HUDEP-2 (cell line): Measurements from ENCODE around the gene OR52B6.

ENCODE experiments used
- DNase-seq, 76 experiments: peaks; one replicate each; lab custom pipeline; 2025; ENCODE audit not compliant: unreplicated experiment in 76 of 76; lab: John Stamatoyannopoulos, UW

The OR52B6 gene

GRCh38 chr11:5593146-5593545 lies 12.5 kb downstream of the OR52B6 start:
- no peak for DNase-seq

GRCh38 chr11:5596607-5597201 lies 16.0 kb downstream of the OR52B6 start, which contains the start of gene TRIM6:
Gene TRIM6, plus strand, starts transcription at chr11:5596637. Its CDS starts 261 bp downstream, at chr11:5596898.
- DNase-seq: peak in 72 of 76 experiments; percentile 10 to 84 (median 56)

DNA sequence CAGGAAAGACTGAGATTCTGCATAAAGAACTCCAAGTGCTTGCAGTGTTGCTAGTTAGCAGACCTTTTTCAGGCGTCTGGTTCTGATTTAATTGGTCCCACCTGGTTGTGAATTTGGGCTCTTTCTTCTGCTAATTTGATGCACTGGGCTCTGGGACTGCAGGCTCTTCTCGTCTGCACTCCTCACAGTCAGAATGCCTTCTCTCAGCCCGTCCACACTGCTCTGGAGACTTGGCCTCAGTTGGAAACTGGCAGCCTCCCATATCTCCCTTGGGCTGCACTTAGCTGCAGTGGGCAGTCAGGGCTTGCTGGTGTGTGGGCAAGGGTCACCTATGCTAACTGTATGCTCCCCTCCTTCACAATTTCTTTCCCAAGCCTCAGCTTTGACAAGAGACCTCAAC lies 17.3 kb downstream of the OR52B6 start:
- DNase-seq: peak in 8 of 76 experiments; percentile 2 to 22 (median 4)

GRCh38 chr11:5600374-5600851 lies 19.7 kb downstream of the OR52B6 start:
- DNase-seq: peak in 72 of 76 experiments; percentile 27 to 86 (median 64)

DNA sequence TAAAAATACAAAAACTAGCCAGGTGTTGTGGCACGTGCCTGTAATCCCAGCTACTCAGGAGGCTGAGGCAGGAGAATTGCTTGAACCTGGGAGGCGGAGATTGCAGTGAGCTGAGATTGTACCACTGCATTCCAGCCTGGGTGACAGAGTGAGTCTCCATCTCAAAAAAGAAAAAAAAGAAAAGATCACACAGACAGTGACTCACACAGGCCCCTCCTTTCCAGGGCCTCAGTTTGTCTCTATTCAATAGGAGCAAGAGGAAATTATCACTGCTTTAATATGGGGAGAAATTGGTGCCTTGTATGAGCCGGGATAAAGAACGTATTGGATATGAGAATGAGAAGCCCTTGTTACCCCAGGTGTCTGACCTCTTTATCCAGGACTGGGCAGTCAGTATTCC lies 22.1 kb downstream of the OR52B6 start:
- DNase-seq: peak in 1 of 76 experiments; percentile 2

- no peak for DNase-seq
These were observed 22.6 kb downstream of the OR52B6 start for GRCh38 chr11:5603326-5603725.

GRCh38 chr11:5604896-5605295 lies 24.2 kb downstream of the OR52B6 start:
- no peak for DNase-seq

DNA sequence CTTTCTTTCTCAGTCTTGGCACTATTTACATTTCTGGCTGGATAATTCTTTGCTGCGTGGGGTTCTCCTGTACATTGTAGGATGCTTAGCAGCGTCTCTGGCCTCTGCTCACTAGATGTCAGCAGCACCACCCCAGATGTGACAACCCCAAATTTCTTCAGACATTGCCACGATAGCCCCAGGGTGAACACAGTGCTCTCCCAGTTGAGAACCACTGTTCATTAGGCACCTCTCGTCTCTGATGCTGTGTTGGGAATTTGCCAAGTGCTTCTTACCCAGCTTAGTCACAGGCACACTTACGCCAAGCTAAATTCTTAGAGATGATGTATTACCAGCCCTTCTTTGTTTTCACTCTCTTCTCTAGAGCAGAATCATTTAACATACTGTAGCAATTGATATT lies 25.2 kb downstream of the OR52B6 start:
- DNase-seq: no peak

DNA sequence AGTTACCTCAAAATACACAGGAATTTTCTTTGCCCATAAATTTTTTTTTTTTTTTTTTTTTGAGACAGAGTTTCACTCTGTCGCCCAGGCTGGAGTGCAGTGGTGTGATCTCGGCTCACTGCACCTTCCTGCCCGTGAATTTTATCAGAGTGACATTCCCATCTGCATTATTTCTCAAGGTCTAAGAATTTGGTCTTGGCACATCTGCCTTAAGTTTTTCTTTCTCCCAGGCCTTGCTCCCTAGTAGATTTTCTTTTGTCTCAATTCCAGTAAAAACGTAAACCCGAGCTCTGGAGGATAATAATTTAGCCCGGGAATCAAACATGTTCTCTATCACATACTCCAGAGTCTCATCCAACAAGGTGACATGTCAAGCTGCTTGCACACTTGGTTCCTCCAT lies 28.1 kb downstream of the OR52B6 start:
- no peak for DNase-seq

GRCh38 chr11:5610446-5610845 lies 29.8 kb downstream of the OR52B6 start:
- no peak for DNase-seq

DNA sequence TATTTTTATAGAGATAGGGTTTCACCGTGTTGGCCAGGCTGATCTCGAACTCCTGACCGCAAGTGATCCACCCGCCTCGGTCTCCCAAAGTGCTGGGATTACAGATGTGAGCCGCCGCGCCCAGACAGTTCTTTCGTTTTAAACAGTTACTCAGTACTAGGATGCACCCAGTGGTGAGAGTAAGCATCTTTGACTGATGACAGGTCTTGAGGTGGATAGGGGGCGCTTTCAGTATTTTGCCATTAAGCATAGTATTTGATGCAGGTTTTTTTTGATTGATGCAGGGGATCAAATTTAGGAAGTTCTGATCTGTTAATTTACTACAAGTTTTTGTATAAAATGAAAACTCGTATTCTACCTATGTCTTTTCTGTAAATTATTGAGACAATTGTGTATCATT lies 30.9 kb downstream of the OR52B6 start:
- peak in 1 of 76 experiments; percentile 3 for DNase-seq

DNA sequence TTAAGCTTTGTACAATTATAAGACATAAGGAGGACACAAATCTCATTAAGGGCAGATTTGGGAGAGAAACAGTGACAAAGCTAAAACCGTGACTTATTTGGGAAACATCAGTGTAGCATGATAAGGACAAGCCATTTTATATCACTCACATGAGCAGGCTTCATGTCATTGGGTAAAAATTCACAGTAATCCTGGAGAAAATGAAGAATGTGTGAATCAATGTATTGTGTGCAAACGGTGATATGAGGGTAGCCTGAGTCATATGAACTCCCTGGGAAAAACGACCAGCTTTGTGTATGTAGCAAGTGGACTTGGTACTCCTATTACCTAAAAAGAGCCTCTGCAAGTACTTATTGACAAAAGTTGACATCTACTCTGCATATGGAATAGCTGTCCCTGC lies 38.1 kb downstream of the OR52B6 start:
- DNase-seq: no peak

DNA sequence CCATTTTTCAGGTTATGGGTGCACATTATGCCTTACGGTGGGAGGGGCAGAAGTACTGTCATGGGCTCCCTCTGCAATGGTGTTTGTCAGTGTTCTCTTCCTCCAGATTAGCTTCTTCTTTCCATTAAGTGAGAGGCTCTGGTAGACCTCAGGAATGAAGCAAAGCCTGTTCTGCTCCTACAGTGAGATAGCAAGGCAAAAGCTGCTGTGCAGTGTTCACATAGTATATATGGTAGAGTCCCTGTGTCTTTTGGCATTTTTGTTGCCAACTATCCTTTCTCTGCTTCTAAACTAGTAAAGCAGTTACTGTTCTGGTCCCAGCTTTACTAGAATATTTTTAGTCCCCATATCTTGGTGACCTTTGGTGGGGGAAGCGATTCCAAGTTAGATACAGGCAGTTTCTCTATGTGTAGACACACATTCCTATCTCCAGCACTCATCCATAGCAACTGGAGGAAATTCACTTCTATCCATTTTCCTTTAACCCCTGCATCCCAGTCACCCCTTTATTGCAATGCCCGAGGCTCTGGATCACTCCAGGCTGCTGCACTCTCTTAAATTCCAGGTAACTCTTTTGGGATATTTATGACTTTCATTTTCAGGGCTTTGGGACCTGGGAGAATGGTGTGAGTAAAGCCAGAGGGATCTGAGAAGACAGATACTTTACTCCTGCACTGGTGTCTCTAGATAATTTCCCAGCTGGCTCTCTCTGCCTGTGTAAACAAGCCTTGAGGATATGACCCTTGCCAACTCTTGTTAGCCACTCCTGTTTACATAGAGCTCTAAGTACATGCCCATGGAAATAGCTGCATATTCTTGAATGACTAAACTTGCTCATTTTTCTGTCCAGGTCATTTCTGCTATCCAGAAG lies 40.2 kb downstream of the OR52B6 start:
- DNase-seq: no peak

DNA sequence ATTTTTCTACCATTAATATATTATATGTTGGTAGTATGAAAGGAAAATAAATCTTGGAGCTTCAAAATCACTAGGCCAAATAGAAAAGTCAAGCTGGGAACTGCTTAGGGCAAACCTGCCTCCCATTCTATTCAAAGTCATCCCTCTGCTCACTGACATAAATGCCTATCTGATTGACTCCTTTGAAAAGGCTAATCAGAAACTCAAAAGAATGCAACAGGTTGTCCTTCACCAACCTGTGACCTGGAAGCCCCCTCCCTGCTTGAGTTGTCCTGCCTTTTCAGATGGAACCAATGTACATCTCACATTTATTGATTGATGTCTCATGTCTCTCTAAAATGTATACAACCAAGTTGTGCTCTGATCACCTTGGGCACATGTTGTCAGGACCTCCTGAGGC lies 40.9 kb downstream of the OR52B6 start:
- no peak for DNase-seq

DNA sequence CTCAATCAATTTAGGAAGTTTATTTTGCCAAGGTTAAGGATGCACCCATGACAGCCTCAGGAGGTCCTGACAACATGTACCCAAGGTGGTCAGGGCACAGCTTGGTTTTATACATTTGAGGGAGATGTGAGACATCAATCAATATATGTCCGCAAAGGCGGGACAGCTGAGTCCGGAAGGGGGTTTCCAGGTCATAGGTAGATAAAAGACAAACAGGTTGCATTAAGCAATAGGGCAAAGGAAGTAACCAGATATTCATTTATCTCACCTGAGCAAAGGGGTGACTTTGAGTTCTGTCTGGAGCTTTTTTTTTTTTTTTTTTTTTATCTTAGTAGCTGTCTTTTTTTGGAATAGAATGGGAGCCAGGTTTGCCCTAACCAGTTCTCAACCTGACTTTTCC lies 42.1 kb downstream of the OR52B6 start:
- DNase-seq: no peak

GRCh38 chr11:5624489-5625279 lies 44.0 kb downstream of the OR52B6 start, which contains the start of gene TRIM34:
Gene TRIM34, plus strand, starts transcription at chr11:5625001. Its CDS starts 7,331 bp downstream, at chr11:5632332.
- peak in 18 of 76 experiments; percentile 2 to 43 (median 12) for DNase-seq

- DNase-seq: no peak
These were observed 44.6 kb downstream of the OR52B6 start for GRCh38 chr11:5625281-5625680.

DNA sequence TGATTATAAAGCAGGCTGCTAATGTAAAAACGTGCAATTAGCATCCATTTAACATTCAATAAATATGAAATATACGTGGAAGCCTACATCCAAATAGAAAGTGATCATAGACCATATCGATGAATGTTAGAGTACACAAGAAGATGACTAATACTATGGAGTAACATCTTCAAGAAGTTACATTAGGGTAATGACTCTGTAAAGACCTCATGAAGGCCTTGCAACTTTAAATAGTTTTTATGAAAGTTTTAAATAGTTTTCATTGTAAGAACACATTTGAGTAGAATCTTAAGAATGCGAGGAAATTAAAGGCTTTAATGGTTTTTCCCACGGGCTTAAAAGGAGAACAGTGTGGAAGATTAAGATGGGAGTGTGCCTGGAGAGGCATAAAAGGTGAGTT lies 45.5 kb downstream of the OR52B6 start:
- no peak for DNase-seq

DNA sequence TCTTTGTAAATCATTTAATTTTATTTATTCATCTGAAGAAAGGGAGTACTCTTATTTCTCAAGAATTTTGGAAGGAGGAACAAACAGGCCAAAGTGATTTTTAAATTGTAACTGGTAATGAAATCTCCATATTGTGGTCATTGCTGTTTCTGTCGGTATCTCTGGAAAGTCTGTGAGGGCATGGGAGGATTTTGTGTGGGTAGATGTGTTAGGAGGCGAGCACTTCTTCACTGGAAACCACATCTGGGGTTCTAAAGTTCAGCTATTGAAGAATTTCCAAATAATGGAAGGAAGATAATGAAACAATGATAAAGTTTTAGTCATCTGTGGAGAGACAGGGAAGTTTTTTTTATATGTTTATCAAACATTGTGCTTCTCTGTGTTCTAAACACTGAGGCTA lies 50.7 kb downstream of the OR52B6 start:
- no peak for DNase-seq
